CD4-positive, alpha-beta memory T cell (primary cell): ENCODE results near the gene AK2. TPM values are rescaled to one million over a fixed set of nuclear protein-coding genes. Genes with fewer than 3 reads are reported as not detected.
A peak's percentile ranks its signal among the peaks of the same experiment; 100 is the strongest.
"Not testable (repeated sequence)": the region's sequence is repeated elsewhere in the genome, so short reads cannot be mapped to it uniquely, and the experiment has no call there.

Source experiments
- CTCF ChIA-PET: fragments of 350-600 bp; sonication (Branson Sonifier 250); formaldehyde crosslinking; loops from one replicate; lab custom pipeline; 2021; ENCODE audit warnings: inconsistent platforms; ENCODE audit not compliant: partially characterized antibody; lab: Charles Lee
- POLR2A ChIA-PET: fragments of 350-600 bp; sonication (Branson Sonifier 250); formaldehyde crosslinking; loops from one replicate; lab custom pipeline; 2021; ENCODE audit not compliant: partially characterized antibody; lab: Charles Lee
- DNase-seq, 5 donors: peaks; one replicate each; pipeline versions ENCODE4 v3.0.0 to v3.0.0-alpha.2; 2020 to 2022; ENCODE audit warnings: mixed read lengths in 1 of 5
- H3K27ac ChIP-seq: one replicate; pipeline ENCODE4 v1.7.0; 2013; ENCODE audit warnings: low read depth, low read length
- H3K27me3 ChIP-seq: 2 replicates; pipeline ENCODE4 v1.7.0; 2013; ENCODE audit warnings: mild to moderate bottlenecking, low read length, moderate library complexity; ENCODE audit not compliant: insufficient read depth
- H3K36me3 ChIP-seq: 2 replicates; pipeline ENCODE4 v1.7.0; 2013; ENCODE audit warnings: mild to moderate bottlenecking, low read length, moderate library complexity; ENCODE audit not compliant: insufficient read depth
- H3K4me1 ChIP-seq: 2 replicates; pipeline ENCODE4 v1.7.0; 2013; ENCODE audit warnings: mild to moderate bottlenecking, low read length, moderate library complexity; ENCODE audit not compliant: insufficient read depth
- H3K4me3 ChIP-seq, 2 donors: one replicate each; pipeline ENCODE4 v1.7.0; 2013; ENCODE audit warnings: low read length in 2 of 2, mild to moderate bottlenecking in 1 of 2
- H3K9me3 ChIP-seq, 2 donors: one replicate each; pipeline ENCODE4 v1.7.0; 2013; ENCODE audit warnings: low read length in 2 of 2, control low read depth in 1 of 2; ENCODE audit not compliant: control insufficient read depth in 1 of 2
- H3K27ac Mint-ChIP-seq, 7 donors: one replicate each; pipeline ENCODE4 v1.8.0; 2020 to 2021; ENCODE audit warnings: mixed read lengths in 7 of 7, mild to moderate bottlenecking in 6 of 7, inconsistent platforms in 3 of 7, moderate library complexity in 3 of 7
- H3K27me3 Mint-ChIP-seq, 2 donors: one replicate each; pipeline ENCODE4 v1.8.0; 2020 to 2021; ENCODE audit warnings: mixed read lengths in 2 of 2
- H3K36me3 Mint-ChIP-seq, 2 donors: one replicate each; pipeline ENCODE4 v1.8.0; 2020 to 2021; ENCODE audit warnings: mixed read lengths in 2 of 2, inconsistent platforms in 1 of 2, mild to moderate bottlenecking in 1 of 2
- H3K4me1 Mint-ChIP-seq, 4 donors: one replicate each; pipeline ENCODE4 v1.8.0; 2020 to 2021; ENCODE audit warnings: mixed read lengths in 4 of 4, mild to moderate bottlenecking in 1 of 4
- H3K4me3 Mint-ChIP-seq, 8 donors: one replicate each; pipeline ENCODE4 v1.8.0; 2020 to 2021; ENCODE audit warnings: mixed read lengths in 8 of 8, mild to moderate bottlenecking in 7 of 8, moderate library complexity in 6 of 8, inconsistent platforms in 3 of 8
- H3K9me3 Mint-ChIP-seq, 8 donors: one replicate each; pipeline ENCODE4 v1.8.0; 2020 to 2021; ENCODE audit warnings: mixed read lengths in 8 of 8, mild to moderate bottlenecking in 5 of 8, inconsistent platforms in 3 of 8, moderate library complexity in 1 of 8
- intact Hi-C: fragments of 100-400 bp; cut with micrococcal nuclease; formaldehyde crosslinking; loops from one replicate; pipeline ENCODE4 v1.15.1; 2023
- polyA plus RNA-seq, 2 donors: library from polyadenylated mRNA; unstranded; fragments of 300-500 nt; fragmentation: Illumina TruSeq; gene quantifications; one replicate each; pipeline ENCODE4 v1.2.3, GENCODE V29; 2021
- total RNA-seq, 2 experiments: library from RNA; stranded (reverse); gene quantifications; one replicate each; pipeline ENCODE4 v1.2.3, GENCODE V29; 2021

The AK2 gene
- total and polyA plus RNA-seq, 4 experiments from 2014 or later: 88.5 to 148 (median 102) TPM

- ChIA-PET CTCF (no interaction called here), POLR2A (interaction anchor here (0.8 to 1.5 kb wide), 3 partner anchors 10 to 92 kb away, joined by 3 read pairs; partner anchors contain the start of gene RNF19B)
- Histone ChIP-seq H3K27ac (no peak overlapping the region), H3K27me3 (no peaks in the 10 kb centered on the region), H3K36me3 (peaks cover 23% of the 10 kb centered on the region), H3K4me3 (no peak overlapping the region), H3K4me1 (peaks cover 17% of the 10 kb centered on the region), H3K9me3 (no peaks in the 10 kb centered on the region)
- Mint-ChIP-seq H3K27ac (peak overlapping the region in 1 of 7 donors; percentile 36), H3K4me1 (peaks cover 16 to 52% (median 31%) of the 10 kb centered on the region in 4 donors), H3K9me3 (no peaks in the 10 kb centered on the region), H3K36me3 (peaks cover 35 to 57% of the 10 kb centered on the region in 2 donors), H3K27me3 (no peaks in the 10 kb centered on the region), H3K4me3 (no peak overlapping the region)
- DNase-seq: no peak
- intact Hi-C loops: no loop called here
Measured at GRCh38 chr1:33025761-33026160, 10.9 kb downstream of the AK2 start.

GRCh38 chr1:33025180-33025569 lies 11.5 kb downstream of the AK2 start:
- no peaks in the 10 kb centered on the region for H3K27me3 ChIP-seq
- H3K27ac ChIP-seq: no peak overlapping the region
- intact Hi-C loops: no loop called here
- Mint-ChIP-seq H3K4me1 (peaks cover 14 to 47% (median 28%) of the 10 kb centered on the region in 4 donors), H3K27ac (no peak overlapping the region), H3K9me3 (no peaks in the 10 kb centered on the region), H3K4me3 (no peak overlapping the region), H3K36me3 (peaks cover 35 to 55% of the 10 kb centered on the region in 2 donors), H3K27me3 (no peaks in the 10 kb centered on the region)
- ChIA-PET POLR2A (interaction anchor here (0.9 to 1.5 kb wide), 2 partner anchors 10 to 61 kb away, joined by 3 read pairs; partner anchors contain the start of gene RNF19B), CTCF (interaction anchor here (0.6 kb wide), 1 partner anchor 89 kb away, joined by 3 read pairs; no protein-coding TSS in a partner anchor)
- peaks cover 26% of the 10 kb centered on the region for H3K36me3 ChIP-seq
- no peak for DNase-seq
- H3K9me3 ChIP-seq: no peaks in the 10 kb centered on the region
- peaks cover 17% of the 10 kb centered on the region for H3K4me1 ChIP-seq
- H3K4me3 ChIP-seq: no peak overlapping the region

- ChIA-PET POLR2A (interaction anchor here (1.5 kb wide), 1 partner anchor 61 kb away, joined by 3 read pairs; the partner anchor contains the start of gene RNF19B), CTCF (interaction anchor here (0.6 kb wide), 1 partner anchor 89 kb away, joined by 3 read pairs; no protein-coding TSS in a partner anchor)
- Mint-ChIP-seq H3K27ac (peak overlapping the region in 3 of 7 donors; percentile 13 to 68 (median 29)), H3K36me3 (peaks cover 34 to 54% of the 10 kb centered on the region in 2 donors), H3K4me1 (peaks cover 13 to 41% (median 22%) of the 10 kb centered on the region in 4 donors)
- H3K27me3 Mint-ChIP-seq, H3K27ac ChIP-seq, H3K9me3 Mint-ChIP-seq, H3K27me3 ChIP-seq, intact Hi-C loops, H3K9me3 ChIP-seq, H3K4me3 ChIP-seq, H3K4me3 Mint-ChIP-seq, DNase-seq: not testable (repeated sequence)
- peaks cover 32% of the 10 kb centered on the region for H3K36me3 ChIP-seq
- H3K4me1 ChIP-seq: peaks cover 17% of the 10 kb centered on the region
Measured at GRCh38 chr1:33024430-33025179, 12.1 kb downstream of the AK2 start.

- no peak overlapping the region for H3K4me3 ChIP-seq
- Mint-ChIP-seq H3K27me3 (no peaks in the 10 kb centered on the region), H3K27ac (peak overlapping the region in 2 of 7 donors; percentile 12 to 64), H3K4me1 (peaks cover 9 to 28% (median 15%) of the 10 kb centered on the region in 4 donors), H3K9me3 (no peaks in the 10 kb centered on the region), H3K4me3 (no peak overlapping the region), H3K36me3 (peaks cover 39 to 63% of the 10 kb centered on the region in 2 donors)
- peaks cover 17% of the 10 kb centered on the region for H3K4me1 ChIP-seq
- H3K9me3 ChIP-seq: no peaks in the 10 kb centered on the region
- ChIA-PET POLR2A (no interaction called here), CTCF (interaction anchor here (1.2 to 2.2 kb wide), 2 partner anchors 15 to 88 kb away, joined by 3 to 7 read pairs; no protein-coding TSS in a partner anchor)
- H3K27ac ChIP-seq: no peak overlapping the region
- intact Hi-C loops: no loop called here
- H3K36me3 ChIP-seq: peaks cover 49% of the 10 kb centered on the region
- H3K27me3 ChIP-seq: no peaks in the 10 kb centered on the region
- no peak for DNase-seq
Measured at GRCh38 chr1:33022650-33023200, 14.0 kb downstream of the AK2 start.

GRCh38 chr1:33021567-33022431 lies 14.9 kb downstream of the AK2 start:
- H3K27ac Mint-ChIP-seq: peak overlapping the region in 1 of 7 donors; percentile 4
- no peaks in the 10 kb centered on the region for H3K27me3 ChIP-seq
- peaks cover 6 to 28% (median 13%) of the 10 kb centered on the region in 4 donors for H3K4me1 Mint-ChIP-seq
- no peaks in the 10 kb centered on the region for H3K9me3 Mint-ChIP-seq
- H3K4me1 ChIP-seq: peaks cover 17% of the 10 kb centered on the region
- no peak overlapping the region for H3K27ac ChIP-seq
- DNase-seq: no peak
- no peak overlapping the region for H3K4me3 ChIP-seq
- no peaks in the 10 kb centered on the region for H3K27me3 Mint-ChIP-seq
- CTCF ChIA-PET: interaction anchor here (1.1 to 2.2 kb wide), 3 partner anchors 14 to 89 kb away, joined by 3 to 7 read pairs (median 3); no protein-coding TSS in a partner anchor
- peaks cover 49% of the 10 kb centered on the region for H3K36me3 ChIP-seq
- POLR2A ChIA-PET: interaction anchor here (0.7 to 1.1 kb wide), 3 partner anchors 9 to 57 kb away, joined by 3 to 4 read pairs (median 3); partner anchors contain the start of gene RNF19B
- peaks cover 43 to 65% of the 10 kb centered on the region in 2 donors for H3K36me3 Mint-ChIP-seq
- no peak overlapping the region for H3K4me3 Mint-ChIP-seq
- intact Hi-C loops: no loop called here
- H3K9me3 ChIP-seq: no peaks in the 10 kb centered on the region

GRCh38 chr1:33018112-33018511 lies 18.6 kb downstream of the AK2 start:
- ChIA-PET POLR2A (no interaction called here), CTCF (no interaction called here)
- intact Hi-C loops: no loop called here
- Mint-ChIP-seq H3K27me3 (no peaks in the 10 kb centered on the region), H3K4me3 (no peak overlapping the region), H3K27ac (no peak overlapping the region), H3K36me3 (peaks cover 48 to 75% of the 10 kb centered on the region in 2 donors), H3K9me3 (no peaks in the 10 kb centered on the region), H3K4me1 (peaks cover 0 to 2% (median under 1%) of the 10 kb centered on the region in 4 donors)
- Histone ChIP-seq H3K27me3 (no peaks in the 10 kb centered on the region), H3K27ac (no peak overlapping the region), H3K4me1 (no peaks in the 10 kb centered on the region), H3K36me3 (peaks cover 62% of the 10 kb centered on the region), H3K9me3 (no peaks in the 10 kb centered on the region), H3K4me3 (no peak overlapping the region)
- DNase-seq: no peak
